ENCODE results near the gene VILL. TPM values are rescaled to one million over a fixed set of nuclear protein-coding genes. Genes with fewer than 3 reads are reported as not detected.

VILL gene
- total RNA-seq, result 11.8 and 12.8 TPM in 2 replicates

DNA sequence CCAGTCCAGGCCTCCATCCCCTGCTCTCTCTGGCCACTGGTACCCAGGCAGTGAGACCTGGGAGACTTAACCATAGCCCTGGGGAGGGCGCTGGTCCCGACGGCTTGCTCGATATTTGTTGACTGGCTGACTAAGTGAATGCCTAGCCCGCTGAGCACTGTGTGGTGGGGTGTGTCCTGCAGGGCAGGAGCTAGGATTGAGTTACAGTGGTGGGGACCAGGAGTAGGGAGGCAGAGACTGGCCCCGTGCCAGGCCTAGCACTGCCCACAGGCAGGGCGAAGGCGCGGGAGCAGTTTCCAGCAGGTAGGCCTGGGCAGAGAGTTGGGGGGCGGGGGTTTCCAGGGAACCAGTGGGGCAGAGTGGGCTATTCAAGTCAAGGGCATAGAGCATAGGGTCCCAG lies at the start of gene VILL:
Gene VILL, plus strand, starts transcription at position 260 of the 400 bp plus-strand sequence. CDS start 2,887 bp downstream, outside the sequence.
- Mint-ChIP-seq H3K4me1 (ENCODE audit: low read depth) (peaks cover 21% of the 10 kb centered on the region), H3K36me3 (ENCODE audit: low read depth) (peaks cover 3% of the 10 kb centered on the region), H3K27me3 (ENCODE audit: low read depth) (no peaks in the 10 kb centered on the region), H3K9me3 (no peaks in the 10 kb centered on the region), H3K27ac (no peak within 1 kb of the TSS), H3K4me3 (ENCODE audit: low read depth) (no peak within 1 kb of the TSS)
- intact Hi-C loops (cut with micrococcal nuclease), result no loop called here
- no peak for DNase-seq (ENCODE audit: low spot score)

DNA sequence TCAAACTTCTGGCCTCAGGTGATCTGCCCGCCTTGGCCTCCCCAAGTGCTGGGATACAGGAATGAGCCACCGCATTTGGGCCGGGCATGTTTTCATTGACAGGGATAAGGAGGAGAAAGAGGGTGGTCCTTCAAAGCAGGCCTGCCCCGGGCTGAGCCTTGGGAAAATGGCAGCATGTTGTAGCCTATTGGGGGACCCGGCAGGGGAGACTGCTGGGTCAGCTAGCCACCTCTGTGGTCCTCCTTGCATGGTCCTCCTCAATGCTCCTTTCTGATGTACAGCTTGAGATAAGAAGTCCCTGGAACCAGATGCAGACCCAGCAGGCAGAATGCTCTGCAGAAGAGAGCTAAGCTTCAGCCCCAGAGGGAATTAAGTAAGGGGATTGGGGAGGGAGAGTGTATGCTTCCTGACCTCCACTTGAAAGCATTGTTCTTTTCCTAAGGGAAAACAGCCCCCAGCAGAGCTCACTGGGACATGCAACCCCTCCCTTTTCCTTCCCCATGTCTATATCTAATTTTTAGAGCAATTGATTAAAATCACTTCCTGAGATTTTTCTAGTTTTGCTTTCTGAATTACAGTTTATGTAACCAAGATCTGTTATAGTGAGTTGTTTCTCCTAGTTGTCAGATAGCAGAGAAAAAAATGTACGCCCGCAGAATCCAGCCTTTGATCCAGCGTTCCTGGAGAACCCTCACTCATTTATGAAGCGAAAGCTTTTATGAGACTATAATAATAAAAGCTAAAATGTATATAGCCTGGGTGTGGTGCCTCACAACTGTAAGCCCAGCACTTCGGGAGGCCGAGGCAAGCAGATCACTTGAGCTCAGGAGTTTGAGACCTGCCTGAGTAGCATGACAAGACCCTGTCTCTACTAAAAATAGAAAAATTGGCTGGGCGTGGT lies 48.7 kb upstream of the VILL start:
- H3K9me3 Mint-ChIP-seq, result no peaks in the 10 kb centered on the region
- DNase-seq (ENCODE audit: low spot score), result no peak
- no peak overlapping the region for H3K27ac Mint-ChIP-seq
- intact Hi-C loops (cut with micrococcal nuclease), result loop anchor here (5.0 kb wide), 1 partner anchor 35 kb away; no protein-coding TSS in a partner anchor
- H3K4me1 Mint-ChIP-seq (ENCODE audit: low read depth), result peaks cover 14% of the 10 kb centered on the region
- H3K36me3 Mint-ChIP-seq (ENCODE audit: low read depth), result no peaks in the 10 kb centered on the region
- no peak overlapping the region for H3K4me3 Mint-ChIP-seq (ENCODE audit: low read depth)
- H3K27me3 Mint-ChIP-seq (ENCODE audit: low read depth), result peaks cover 10% of the 10 kb centered on the region

- no peak overlapping the region for H3K27ac Mint-ChIP-seq
- H3K36me3 Mint-ChIP-seq (ENCODE audit: low read depth), result no peaks in the 10 kb centered on the region
- intact Hi-C loops (cut with micrococcal nuclease), result loop anchor here (5.0 kb wide), 1 partner anchor 35 kb away; no protein-coding TSS in a partner anchor
- no peaks in the 10 kb centered on the region for H3K9me3 Mint-ChIP-seq
- H3K27me3 Mint-ChIP-seq (ENCODE audit: low read depth), result peaks cover 2% of the 10 kb centered on the region
- no peak for DNase-seq (ENCODE audit: low spot score)
- H3K4me1 Mint-ChIP-seq (ENCODE audit: low read depth), result peaks cover 14% of the 10 kb centered on the region
- H3K4me3 Mint-ChIP-seq (ENCODE audit: low read depth), result no peak overlapping the region
Observed at GRCh38 chr3:37942646-37943045, 47.9 kb upstream of the VILL start.

GRCh38 chr3:37943126-37943525 lies 47.5 kb upstream of the VILL start:
- Mint-ChIP-seq H3K27me3 (ENCODE audit: low read depth) (peaks cover 2% of the 10 kb centered on the region), H3K4me3 (ENCODE audit: low read depth) (no peak overlapping the region)
- intact Hi-C loops (cut with micrococcal nuclease), result loop anchor here (5.0 kb wide), 1 partner anchor 36 kb away; no protein-coding TSS in a partner anchor

GRCh38 chr3:37943631-37944314 lies 46.8 kb upstream of the VILL start:
- Mint-ChIP-seq H3K4me1 (ENCODE audit: low read depth) (peaks cover 14% of the 10 kb centered on the region), H3K4me3 (ENCODE audit: low read depth) (no peak overlapping the region), H3K36me3 (ENCODE audit: low read depth) (no peaks in the 10 kb centered on the region), H3K9me3 (no peaks in the 10 kb centered on the region), H3K27me3 (ENCODE audit: low read depth) (peaks cover 2% of the 10 kb centered on the region), H3K27ac (no peak overlapping the region)
- DNase-seq (ENCODE audit: low spot score), result no peak
- intact Hi-C loops (cut with micrococcal nuclease), result loop anchor here (5.0 kb wide), 1 partner anchor 36 kb away; no protein-coding TSS in a partner anchor

More at GRCh38 chr3:37943126-37943525, 47.5 kb upstream of the VILL start:
- Mint-ChIP-seq H3K27ac (no peak overlapping the region), H3K4me1 (ENCODE audit: low read depth) (peaks cover 14% of the 10 kb centered on the region), H3K36me3 (ENCODE audit: low read depth) (no peaks in the 10 kb centered on the region), H3K9me3 (no peaks in the 10 kb centered on the region)
- no peak for DNase-seq (ENCODE audit: low spot score)

DNA sequence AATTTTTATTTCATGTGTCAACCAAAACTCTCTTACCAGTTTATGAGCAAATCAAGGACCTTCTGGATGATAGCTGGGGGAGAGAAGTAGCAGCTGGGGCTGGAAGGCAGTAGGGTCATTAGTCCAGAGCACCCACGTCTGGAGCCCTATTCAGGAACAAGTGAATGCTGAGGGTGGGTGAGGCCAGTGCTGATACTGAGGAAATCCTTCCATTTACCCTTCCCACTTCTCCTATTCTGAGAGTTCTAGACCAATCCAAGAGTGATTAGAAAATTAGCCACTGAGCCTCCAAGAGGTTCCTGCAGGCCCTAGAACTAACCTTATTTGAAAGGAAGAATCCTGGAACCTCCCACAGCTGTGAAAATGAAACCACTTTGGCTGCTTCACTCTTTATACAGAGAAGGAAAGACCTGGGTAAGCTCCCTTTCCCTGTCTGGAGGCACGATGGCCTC lies 46.2 kb upstream of the VILL start:
- DNase-seq (ENCODE audit: low spot score), result no peak
- H3K4me3 Mint-ChIP-seq (ENCODE audit: low read depth), result no peak overlapping the region
- H3K27ac Mint-ChIP-seq, result no peak overlapping the region
- peaks cover 14% of the 10 kb centered on the region for H3K4me1 Mint-ChIP-seq (ENCODE audit: low read depth)
- H3K9me3 Mint-ChIP-seq, result no peaks in the 10 kb centered on the region
- no peaks in the 10 kb centered on the region for H3K36me3 Mint-ChIP-seq (ENCODE audit: low read depth)
- H3K27me3 Mint-ChIP-seq (ENCODE audit: low read depth), result no peaks in the 10 kb centered on the region
- intact Hi-C loops (cut with micrococcal nuclease), result loop anchor here (5.0 kb wide), 1 partner anchor 37 kb away; no protein-coding TSS in a partner anchor

- no peaks in the 10 kb centered on the region for H3K27me3 Mint-ChIP-seq (ENCODE audit: low read depth)
- H3K27ac Mint-ChIP-seq, result no peak overlapping the region
- intact Hi-C loops (cut with micrococcal nuclease), result no loop called here
Observed at GRCh38 chr3:37945156-37945806, 45.3 kb upstream of the VILL start.

DNA sequence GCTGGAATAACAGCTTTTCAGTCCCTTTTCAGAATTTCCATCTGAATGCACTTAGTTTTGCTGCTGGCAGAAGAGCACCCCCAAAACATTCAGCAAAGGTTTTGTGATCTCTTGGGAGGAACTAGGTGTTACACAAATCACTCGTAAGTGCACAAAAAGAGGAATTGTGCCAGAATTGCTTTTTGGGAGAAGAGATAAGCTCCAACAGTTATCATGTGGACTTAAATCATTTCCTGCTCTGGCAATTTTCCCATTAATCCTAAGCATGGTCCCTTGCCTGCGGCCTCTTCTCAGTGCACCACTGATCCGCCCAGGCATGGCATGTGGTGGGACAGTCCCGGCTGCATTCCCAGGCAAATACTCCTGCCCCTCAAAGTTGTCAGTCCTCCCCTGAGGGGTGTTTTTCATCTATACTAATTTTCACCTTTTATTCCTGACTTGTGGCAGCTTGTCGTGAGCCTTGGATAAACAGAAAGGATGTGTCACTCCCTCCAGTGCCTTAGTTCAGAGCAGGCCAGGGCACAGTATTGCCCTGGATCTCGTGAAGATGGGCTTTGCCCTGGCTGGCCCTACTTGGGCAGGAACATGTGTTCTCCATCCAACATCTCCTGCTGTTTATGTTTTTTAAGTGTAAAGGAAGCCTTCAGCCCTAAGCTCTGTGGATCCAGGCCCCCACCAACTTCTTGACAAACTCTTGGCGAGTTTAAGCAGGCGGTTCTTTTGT lies 44.6 kb upstream of the VILL start:
- H3K4me3 Mint-ChIP-seq (ENCODE audit: low read depth), result no peak overlapping the region
- no peak overlapping the region for H3K27ac Mint-ChIP-seq
- DNase-seq (ENCODE audit: low spot score), result no peak
- no peaks in the 10 kb centered on the region for H3K36me3 Mint-ChIP-seq (ENCODE audit: low read depth)
- no peaks in the 10 kb centered on the region for H3K9me3 Mint-ChIP-seq
- intact Hi-C loops (cut with micrococcal nuclease), result no loop called here
- H3K4me1 Mint-ChIP-seq (ENCODE audit: low read depth), result peaks cover 14% of the 10 kb centered on the region
- H3K27me3 Mint-ChIP-seq (ENCODE audit: low read depth), result no peaks in the 10 kb centered on the region

More at GRCh38 chr3:37945156-37945806, 45.3 kb upstream of the VILL start:
- H3K4me3 Mint-ChIP-seq (ENCODE audit: low read depth), result no peak overlapping the region
- H3K9me3 Mint-ChIP-seq, result no peaks in the 10 kb centered on the region
- H3K36me3 Mint-ChIP-seq (ENCODE audit: low read depth), result no peaks in the 10 kb centered on the region
- no peak for DNase-seq (ENCODE audit: low spot score)
- H3K4me1 Mint-ChIP-seq (ENCODE audit: low read depth), result peaks cover 14% of the 10 kb centered on the region

- H3K27me3 Mint-ChIP-seq (ENCODE audit: low read depth), result no peaks in the 10 kb centered on the region
- H3K9me3 Mint-ChIP-seq, result no peaks in the 10 kb centered on the region
- H3K4me1 Mint-ChIP-seq (ENCODE audit: low read depth), result peaks cover 14% of the 10 kb centered on the region
- H3K36me3 Mint-ChIP-seq (ENCODE audit: low read depth), result no peaks in the 10 kb centered on the region
- intact Hi-C loops (cut with micrococcal nuclease), result no loop called here
- DNase-seq (ENCODE audit: low spot score), result no peak
- H3K4me3 Mint-ChIP-seq (ENCODE audit: low read depth), result no peak overlapping the region
- no peak overlapping the region for H3K27ac Mint-ChIP-seq
Observed at GRCh38 chr3:37946531-37946889, 44.1 kb upstream of the VILL start.

DNA sequence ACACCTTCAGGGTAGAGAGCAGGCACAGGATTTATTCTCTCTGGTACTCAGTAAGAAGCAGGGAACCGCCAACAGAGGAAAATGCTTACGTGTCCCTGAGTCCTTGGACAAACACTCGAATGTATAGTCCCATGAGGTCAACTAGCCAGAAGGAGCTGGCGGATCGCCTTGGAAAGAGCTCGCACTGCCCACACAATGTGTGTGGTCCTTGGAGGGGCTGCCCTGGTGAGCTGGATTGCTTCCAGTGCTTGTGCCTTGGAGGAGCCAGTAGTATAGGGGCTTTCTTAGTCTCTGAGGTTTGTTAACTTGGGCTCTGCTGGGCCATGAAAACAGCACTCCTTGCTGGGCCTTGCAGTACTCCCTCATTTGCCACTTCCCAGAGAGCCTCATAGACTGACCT lies 40.7 kb upstream of the VILL start:
- peaks cover 11% of the 10 kb centered on the region for H3K4me1 Mint-ChIP-seq (ENCODE audit: low read depth)
- H3K27me3 Mint-ChIP-seq (ENCODE audit: low read depth), result no peaks in the 10 kb centered on the region
- no peak for DNase-seq (ENCODE audit: low spot score)
- peaks cover 13% of the 10 kb centered on the region for H3K9me3 Mint-ChIP-seq
- no peak overlapping the region for H3K4me3 Mint-ChIP-seq (ENCODE audit: low read depth)
- intact Hi-C loops (cut with micrococcal nuclease), result no loop called here
- H3K27ac Mint-ChIP-seq, result no peak overlapping the region
- H3K36me3 Mint-ChIP-seq (ENCODE audit: low read depth), result peaks cover 13% of the 10 kb centered on the region

- Mint-ChIP-seq H3K36me3 (ENCODE audit: low read depth) (peaks cover 13% of the 10 kb centered on the region), H3K27me3 (ENCODE audit: low read depth) (no peaks in the 10 kb centered on the region), H3K4me3 (ENCODE audit: low read depth) (no peak overlapping the region), H3K4me1 (ENCODE audit: low read depth) (peaks cover 22% of the 10 kb centered on the region), H3K9me3 (peaks cover 13% of the 10 kb centered on the region), H3K27ac (no peak overlapping the region)
- intact Hi-C loops (cut with micrococcal nuclease), result no loop called here
- DNase-seq (ENCODE audit: low spot score), result no peak
Observed at GRCh38 chr3:37952564-37952963, 38.0 kb upstream of the VILL start.

GRCh38 chr3:37953226-37953625 lies 37.4 kb upstream of the VILL start:
- no peaks in the 10 kb centered on the region for H3K27me3 Mint-ChIP-seq (ENCODE audit: low read depth)
- peaks cover 13% of the 10 kb centered on the region for H3K36me3 Mint-ChIP-seq (ENCODE audit: low read depth)
- intact Hi-C loops (cut with micrococcal nuclease), result no loop called here
- no peak overlapping the region for H3K4me3 Mint-ChIP-seq (ENCODE audit: low read depth)
- no peak for DNase-seq (ENCODE audit: low spot score)
- H3K4me1 Mint-ChIP-seq (ENCODE audit: low read depth), result peaks cover 25% of the 10 kb centered on the region
- no peak overlapping the region for H3K27ac Mint-ChIP-seq
- H3K9me3 Mint-ChIP-seq, result peaks cover 13% of the 10 kb centered on the region
